Endothelial cell of umbilical vein (primary cell): ENCODE data around the gene LAMTOR4. TPM values are rescaled to one million over a fixed set of nuclear protein-coding genes. Genes with fewer than 3 reads are reported as not detected.

Source experiments
- BruUV-seq: library from RNA; stranded (reverse); fragments of 400-500 nt; replicated peaks from 2 replicates; lab custom pipeline; 2021; lab: Mats Ljungman, UMichigan
- CTCF ChIA-PET: fragments of 300-600, 350-600 bp; sonication (Branson Sonifier 250); formaldehyde crosslinking; loops from one replicate; lab custom pipeline; 2021; ENCODE audit warnings: antibody characterized with exemption, inconsistent platforms; lab: Charles Lee
- POLR2A ChIA-PET: fragments of 300-600, 350-600 bp; sonication (Branson Sonifier 250); formaldehyde crosslinking; loops from one replicate; lab custom pipeline; 2021; ENCODE audit warnings: antibody characterized with exemption, inconsistent platforms; lab: Charles Lee
- DNase-seq: peaks from one replicate; pipeline ENCODE4 v3.0.0-alpha.2; 2011; ENCODE audit warnings: low read depth, low spot score
- FAIRE-seq: peaks from 2 replicates; lab custom pipeline; 2011; peaks lifted over from hg19 to GRCh38; lab: Jason Lieb, UNC
- H2AFZ ChIP-seq: 2 replicates; pipeline ENCODE4 v1.6.0; 2012; ENCODE audit warnings: low read depth, low read length, control low read depth, inconsistent platforms
- H3K27ac ChIP-seq: 2 replicates; pipeline ENCODE4 v1.5.1; 2011; ENCODE audit warnings: low read depth, mild to moderate bottlenecking, control low read depth, low read length, moderate library complexity; ENCODE audit not compliant: insufficient read depth
- H3K27me3 ChIP-seq, 2 experiments: 2 replicates each; pipeline versions ENCODE4 v1.6.0 to v1.6.1; 2011; ENCODE audit warnings: low read length in 2 of 2, mixed read lengths in 1 of 2; ENCODE audit not compliant: control insufficient read depth in 2 of 2, insufficient read depth in 2 of 2
- H3K36me3 ChIP-seq, 2 experiments: 2 replicates in 1 of 2; 3 replicates in 1 of 2; pipeline ENCODE4 v1.5.1; 2011; ENCODE audit warnings: low read length in 2 of 2, mild to moderate bottlenecking in 1 of 2, moderate library complexity in 1 of 2; ENCODE audit not compliant: control insufficient read depth in 2 of 2, insufficient read depth in 2 of 2; ENCODE audit errors: extremely low read depth in 1 of 2
- H3K4me1 ChIP-seq: 3 replicates; pipeline ENCODE4 v1.5.1; 2011; ENCODE audit warnings: mild to moderate bottlenecking, low read length; ENCODE audit not compliant: control insufficient read depth, insufficient read depth; ENCODE audit errors: extremely low read depth
- H3K4me2 ChIP-seq: 2 replicates; pipeline ENCODE4 v1.6.1; 2011; ENCODE audit warnings: low read length, control low read depth, mixed read lengths; ENCODE audit not compliant: insufficient read depth
- H3K4me3 ChIP-seq, 3 experiments: fragments of 200-600 bp in 1 of 3; sonication (generic), shearing (Covaris generic) in 1 of 3; replicated peaks in 1 of 3; 2 replicates each; pipeline ENCODE4 v1.5.1; 2011 to 2016; ENCODE audit warnings: control low read depth in 3 of 3, low read length in 3 of 3, mild to moderate bottlenecking in 2 of 3, inconsistent platforms in 1 of 3, low read depth in 1 of 3, moderate library complexity in 1 of 3; ENCODE audit not compliant: insufficient read depth in 1 of 3
- H3K79me2 ChIP-seq: 2 replicates; pipeline ENCODE4 v1.6.0; 2012; ENCODE audit warnings: low read length, inconsistent platforms; ENCODE audit not compliant: control insufficient read depth, insufficient read depth
- H3K9ac ChIP-seq: replicated peaks from 2 replicates; pipeline ENCODE3; 2011; ENCODE audit warnings: low read length, control low read depth; ENCODE audit not compliant: insufficient read depth; ENCODE audit errors: extremely low read depth
- H3K9me1 ChIP-seq: replicated peaks from 3 replicates; pipeline ENCODE4 v1.6.0; 2011; ENCODE audit warnings: mild to moderate bottlenecking, low read length; ENCODE audit not compliant: control insufficient read depth, insufficient read depth; ENCODE audit errors: extremely low read depth
- H3K9me3 ChIP-seq: replicated peaks from 2 replicates; pipeline ENCODE4 v1.5.1; 2012; ENCODE audit warnings: low read length, inconsistent platforms; ENCODE audit not compliant: control insufficient read depth, insufficient read depth
- H4K20me1 ChIP-seq: replicated peaks from 2 replicates; pipeline ENCODE3; 2011; ENCODE audit warnings: mild to moderate bottlenecking, low read length; ENCODE audit not compliant: control insufficient read depth, insufficient read depth; ENCODE audit errors: extremely low read depth
- EZH2 ChIP-seq: IDR thresholded peaks from 2 replicates; pipeline ENCODE4 v1.6.1; 2012; ENCODE audit warnings: borderline replicate concordance, low read depth, mild to moderate bottlenecking, moderate library complexity, low read length, inconsistent platforms; ENCODE audit not compliant: severe bottlenecking
- FOS ChIP-seq: IDR thresholded peaks from 2 replicates; pipeline ENCODE4 v1.6.1; 2011; ENCODE audit warnings: mild to moderate bottlenecking, low read length, moderate library complexity, borderline replicate concordance; ENCODE audit not compliant: insufficient read depth
- GATA2 ChIP-seq: IDR thresholded peaks from 2 replicates; pipeline ENCODE4 v1.7.0; 2011; ENCODE audit warnings: low read depth, mild to moderate bottlenecking, moderate library complexity, mixed read lengths, low read length; ENCODE audit not compliant: insufficient read length, insufficient read depth
- JUN ChIP-seq: IDR thresholded peaks from 2 replicates; pipeline ENCODE4 v1.6.1; 2011; ENCODE audit warnings: borderline replicate concordance, low read depth; ENCODE audit not compliant: insufficient read length, insufficient read depth
- MYC ChIP-seq: IDR thresholded peaks from one replicate; pipeline ENCODE4 v1.6.1; 2011; ENCODE audit warnings: mild to moderate bottlenecking, low read depth, low read length
- POLR2A ChIP-seq: IDR thresholded peaks from 2 replicates; pipeline ENCODE4 v1.6.1; 2012; ENCODE audit warnings: low read depth, mild to moderate bottlenecking, control low read depth, low read length
- POLR2AphosphoS5 ChIP-seq: IDR thresholded peaks from 2 replicates; pipeline ENCODE4 v1.6.1; 2012; ENCODE audit warnings: low read depth, mild to moderate bottlenecking, control low read depth, low read length, moderate library complexity; ENCODE audit not compliant: insufficient read depth
- dilution Hi-C: fragments of 300-500 bp; cut with MboI; formaldehyde crosslinking; loops from one replicate; pipeline ENCODE4 v1.15.0; 2019; ENCODE audit warnings: low sequenced_read_pairs; ENCODE audit not compliant: extremely low pct_ligation_motif_present
- intact Hi-C: fragments of 100-400 bp; cut with micrococcal nuclease; formaldehyde crosslinking; loops from one replicate; pipeline ENCODE4 v1.10.0; 2022
- polyA plus RNA-seq, 4 experiments: library from polyadenylated mRNA; depleted of rRNA in 3 of 4; stranded (reverse) in 3 of 4; unstranded in 1 of 4; fragments of >200 nt; gene quantifications; 2 replicates each; pipeline versions ENCODE4 v1.2.1 to v1.2.3, GENCODE V29; 2011 to 2012; ENCODE audit warnings: missing spikeins in 1 of 4
- total RNA-seq: library from RNA; stranded (reverse); gene quantifications from 2 replicates; pipeline ENCODE4 v1.2.3, GENCODE V29; 2021
- TF ChIP-seq, protein P1 (sequence below): IDR thresholded peaks from 2 replicates; pipeline ENCODE4 v1.6.1; 2011; ENCODE audit not compliant: insufficient read depth, insufficient read length
- TF ChIP-seq, protein P2 (sequence below), 2 donors: IDR thresholded peaks; 1 replicate in 1 of 2; 2 replicates in 1 of 2; pipeline ENCODE4 v1.5.1; 2011; ENCODE audit warnings: low read length in 2 of 2, mild to moderate bottlenecking in 2 of 2, moderate library complexity in 2 of 2, control low read depth in 1 of 2, inconsistent platforms in 1 of 2, low read depth in 1 of 2; ENCODE audit not compliant: insufficient read depth in 1 of 2; ENCODE audit errors: extremely low read depth in 1 of 2

The LAMTOR4 gene
- total and polyA plus RNA-seq, 2 donors (not counting 3 experiments of a cell fraction or from before 2014, with no cell fraction given), result 139 to 520 TPM

DNA sequence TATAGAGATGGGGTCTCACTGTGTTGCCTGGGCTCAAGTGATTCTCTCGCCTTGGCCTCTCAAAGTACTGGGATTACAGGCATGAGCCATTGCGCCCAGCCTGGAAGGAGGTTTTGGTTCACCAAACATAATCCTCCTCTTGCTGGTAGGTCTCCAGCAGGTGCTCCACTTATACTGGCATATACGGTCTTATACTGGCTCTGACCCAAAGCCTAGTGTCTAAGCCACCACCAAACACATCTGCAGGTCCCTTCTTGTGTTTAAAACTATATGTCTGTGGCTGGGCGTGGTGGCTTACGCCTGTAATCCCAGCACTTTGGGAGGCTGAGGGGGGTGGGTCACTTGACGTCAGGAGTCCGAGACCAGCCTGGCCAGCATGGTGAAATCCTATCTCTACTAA, 16.6 kb upstream of the LAMTOR4 start:
- Histone ChIP-seq H4K20me1 (no peaks in the 10 kb centered on the region), H3K36me3 (no peaks in the 10 kb centered on the region), H2AFZ (no peak overlapping the region), H3K4me3 (no peak overlapping the region), H3K9me3 (no peaks in the 10 kb centered on the region), H3K9ac (no peak overlapping the region), H3K4me2 (no peak overlapping the region), H3K27ac (no peak overlapping the region), H3K4me1 (peaks cover 6% of the 10 kb centered on the region), H3K27me3 (no peaks in the 10 kb centered on the region), H3K9me1 (no peaks in the 10 kb centered on the region), H3K79me2 (no peaks in the 10 kb centered on the region)
- CTCF ChIA-PET, result interaction anchor here (0.8 to 5.9 kb wide), 24 partner anchors 9 to 275 kb away, joined by 3 to 79 read pairs (median 5); partner anchors contain the start of genes AP4M1, GAL3ST4, LAMTOR4 and MCM7
- FAIRE-seq (no peak), DNase-seq (no peak)
- POLR2A ChIA-PET, result no interaction called here
- dilution Hi-C loops (no loop called here), intact Hi-C loops (no loop called here)
- TF ChIP-seq EZH2 (no peak), GATA2 (no peak), POLR2AphosphoS5 (no peak), MYC (no peak), JUN (no peak), POLR2A (no peak), FOS (no peak)
- TF ChIP-seq, protein P1, sequence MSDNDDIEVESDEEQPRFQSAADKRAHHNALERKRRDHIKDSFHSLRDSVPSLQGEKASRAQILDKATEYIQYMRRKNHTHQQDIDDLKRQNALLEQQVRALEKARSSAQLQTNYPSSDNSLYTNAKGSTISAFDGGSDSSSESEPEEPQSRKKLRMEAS, result no peak
- TF ChIP-seq, protein P2, sequence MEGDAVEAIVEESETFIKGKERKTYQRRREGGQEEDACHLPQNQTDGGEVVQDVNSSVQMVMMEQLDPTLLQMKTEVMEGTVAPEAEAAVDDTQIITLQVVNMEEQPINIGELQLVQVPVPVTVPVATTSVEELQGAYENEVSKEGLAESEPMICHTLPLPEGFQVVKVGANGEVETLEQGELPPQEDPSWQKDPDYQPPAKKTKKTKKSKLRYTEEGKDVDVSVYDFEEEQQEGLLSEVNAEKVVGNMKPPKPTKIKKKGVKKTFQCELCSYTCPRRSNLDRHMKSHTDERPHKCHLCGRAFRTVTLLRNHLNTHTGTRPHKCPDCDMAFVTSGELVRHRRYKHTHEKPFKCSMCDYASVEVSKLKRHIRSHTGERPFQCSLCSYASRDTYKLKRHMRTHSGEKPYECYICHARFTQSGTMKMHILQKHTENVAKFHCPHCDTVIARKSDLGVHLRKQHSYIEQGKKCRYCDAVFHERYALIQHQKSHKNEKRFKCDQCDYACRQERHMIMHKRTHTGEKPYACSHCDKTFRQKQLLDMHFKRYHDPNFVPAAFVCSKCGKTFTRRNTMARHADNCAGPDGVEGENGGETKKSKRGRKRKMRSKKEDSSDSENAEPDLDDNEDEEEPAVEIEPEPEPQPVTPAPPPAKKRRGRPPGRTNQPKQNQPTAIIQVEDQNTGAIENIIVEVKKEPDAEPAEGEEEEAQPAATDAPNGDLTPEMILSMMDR (IDR thresholded peaks at IDR 0.05; ENCODE audit: extremely low read depth in 1 of 2, insufficient read depth in 1 of 2, low read depth in 1 of 2, low read length in 2 of 2), result no peak
- no TSS peak for BruUV-seq
